Karpas-422 (cell line): ENCODE data around the gene NDUFAF2. TPM values are rescaled to one million over a fixed set of nuclear protein-coding genes. Genes with fewer than 3 reads are reported as not detected.

Experiments
- DNase-seq: peaks from one replicate; pipeline ENCODE4 v3.0.0-alpha.2; 2015
- H2AFZ ChIP-seq: fragments of 200-600 bp; sonication (generic); 2 replicates; pipeline ENCODE4 v1.6.1; 2014; ENCODE audit warnings: antibody characterized with exemption, low read length, mixed read lengths
- H3K27ac ChIP-seq: fragments of 200-600 bp; sonication (generic); 2 replicates; pipeline ENCODE4 v1.5.1; 2014; ENCODE audit warnings: mild to moderate bottlenecking, low read length, moderate library complexity
- H3K27me3 ChIP-seq: fragments of 200-600 bp; sonication (generic); 2 replicates; pipeline ENCODE4 v1.6.1; 2014; ENCODE audit warnings: low read length, mixed read lengths
- H3K36me3 ChIP-seq: fragments of 200-600 bp; sonication (generic); 2 replicates; pipeline ENCODE4 v1.6.1; 2014; ENCODE audit warnings: low read length, mixed read lengths; ENCODE audit not compliant: insufficient read depth
- H3K4me1 ChIP-seq: fragments of 200-600 bp; sonication (generic); 2 replicates; pipeline ENCODE4 v1.6.1; 2014; ENCODE audit warnings: mild to moderate bottlenecking, low read length, mixed read lengths
- H3K4me2 ChIP-seq: fragments of 200-600 bp; sonication (generic); 2 replicates; pipeline ENCODE4 v1.6.1; 2014; ENCODE audit warnings: low read length, low read depth, mild to moderate bottlenecking; ENCODE audit not compliant: poor library complexity, severe bottlenecking
- H3K4me3 ChIP-seq: fragments of 200-600 bp; sonication (generic); 2 replicates; pipeline ENCODE4 v1.5.1; 2014; ENCODE audit warnings: mild to moderate bottlenecking, antibody characterized with exemption, low read length, mixed read lengths
- H3K79me2 ChIP-seq: fragments of 200-600 bp; sonication (generic); 2 replicates; pipeline ENCODE4 v1.6.1; 2014; ENCODE audit warnings: mild to moderate bottlenecking, low read length, mixed read lengths
- H3K9ac ChIP-seq: fragments of 200-600 bp; sonication (generic); 2 replicates; pipeline ENCODE4 v1.6.0; 2014; ENCODE audit warnings: low read length
- H3K9me2 ChIP-seq: fragments of 200-600 bp; sonication (generic), shearing (Covaris generic); replicated peaks from 2 replicates; pipeline ENCODE4 v1.6.0; 2014; ENCODE audit warnings: mild to moderate bottlenecking, low read length, moderate library complexity; ENCODE audit not compliant: insufficient read depth
- H3K9me3 ChIP-seq: fragments of 300-700, 200-600 bp; sonication (generic); 2 replicates; pipeline ENCODE4 v1.6.1; 2014; ENCODE audit warnings: low read length, mixed read lengths
- H4K20me1 ChIP-seq: fragments of 200-600 bp; sonication (generic); 2 replicates; pipeline ENCODE4 v1.6.1; 2014; ENCODE audit warnings: mild to moderate bottlenecking, antibody characterized with exemption, low read length, low read depth; ENCODE audit not compliant: insufficient read depth
- total RNA-seq: library from RNA; depleted of rRNA; stranded (reverse); fragments of >200 nt; shearing (Covaris generic); gene quantifications from 2 replicates; pipeline ENCODE4 v1.2.3, GENCODE V29; 2014; ENCODE audit warnings: low replicate concordance

Gene NDUFAF2
- total RNA-seq, 1 experiment from 2014 or later, result 46.6 TPM

DNA sequence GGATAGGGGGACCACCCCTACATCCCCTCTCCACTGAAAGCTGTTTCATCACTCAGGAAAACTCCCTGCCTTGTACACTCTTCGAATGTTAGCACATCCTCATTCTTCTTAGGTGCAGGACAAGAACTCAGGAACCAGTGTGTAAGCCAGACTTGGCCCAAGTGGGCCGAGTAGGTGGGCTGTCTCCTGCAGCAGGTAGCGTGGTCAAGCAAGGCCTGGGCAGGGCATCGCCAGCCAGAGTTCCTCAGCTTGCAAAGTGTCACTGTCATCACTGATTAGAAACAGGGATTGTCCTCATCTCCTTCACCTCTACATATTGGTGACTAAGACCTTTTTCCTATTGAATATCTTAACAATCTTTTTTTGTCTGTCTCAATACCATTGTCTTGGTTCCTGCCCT is 194.9 kb downstream of the NDUFAF2 start:
- H3K27me3 ChIP-seq, result no peaks in the 10 kb centered on the region
- H4K20me1 ChIP-seq, result no peaks in the 10 kb centered on the region
- H3K9me3 ChIP-seq, result no peaks in the 10 kb centered on the region
- H3K4me3 ChIP-seq, result no peak overlapping the region
- H3K79me2 ChIP-seq, result peaks cover 14% of the 10 kb centered on the region; the same call in 1 of the 2 replicates
- H3K4me1 ChIP-seq, result no peaks in the 10 kb centered on the region
- no peaks in the 10 kb centered on the region for H3K36me3 ChIP-seq
- H3K9ac ChIP-seq, result no peak overlapping the region
- no peak overlapping the region for H3K4me2 ChIP-seq
- no peak overlapping the region for H2AFZ ChIP-seq
- H3K9me2 ChIP-seq, result no peaks in the 10 kb centered on the region
- H3K27ac ChIP-seq, result no peak overlapping the region
- DNase-seq, result no peak

DNA sequence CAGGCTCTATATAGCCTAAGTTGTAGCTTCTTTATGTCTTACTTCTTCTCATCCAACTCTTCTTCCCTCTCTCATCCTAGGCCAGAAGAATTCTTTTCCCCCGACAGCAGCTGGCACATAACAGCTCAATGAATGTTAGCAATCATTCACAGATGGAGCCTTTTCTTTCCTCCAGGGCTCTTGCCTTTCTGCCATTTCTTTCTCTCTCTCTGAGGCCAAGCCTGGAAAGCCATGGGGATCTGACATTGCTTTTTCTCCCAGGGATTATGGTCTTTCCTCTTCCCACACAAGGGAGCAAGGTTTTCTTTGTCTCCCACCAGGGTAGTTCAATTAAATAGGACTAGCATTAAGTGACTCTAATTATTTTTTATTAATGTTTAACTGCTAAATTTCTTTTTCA is 196.8 kb downstream of the NDUFAF2 start:
- no peak overlapping the region for H3K4me2 ChIP-seq
- H3K27me3 ChIP-seq, result no peaks in the 10 kb centered on the region
- no peak overlapping the region for H3K9ac ChIP-seq
- no peaks in the 10 kb centered on the region for H3K36me3 ChIP-seq
- H3K79me2 ChIP-seq, result peaks cover 10% of the 10 kb centered on the region
- H3K9me3 ChIP-seq, result no peaks in the 10 kb centered on the region
- no peaks in the 10 kb centered on the region for H4K20me1 ChIP-seq
- no peak for DNase-seq
- H3K27ac ChIP-seq, result no peak overlapping the region
- no peak overlapping the region for H3K4me3 ChIP-seq
- no peaks in the 10 kb centered on the region for H3K9me2 ChIP-seq
- H3K4me1 ChIP-seq, result no peaks in the 10 kb centered on the region
- no peak overlapping the region for H2AFZ ChIP-seq

DNA sequence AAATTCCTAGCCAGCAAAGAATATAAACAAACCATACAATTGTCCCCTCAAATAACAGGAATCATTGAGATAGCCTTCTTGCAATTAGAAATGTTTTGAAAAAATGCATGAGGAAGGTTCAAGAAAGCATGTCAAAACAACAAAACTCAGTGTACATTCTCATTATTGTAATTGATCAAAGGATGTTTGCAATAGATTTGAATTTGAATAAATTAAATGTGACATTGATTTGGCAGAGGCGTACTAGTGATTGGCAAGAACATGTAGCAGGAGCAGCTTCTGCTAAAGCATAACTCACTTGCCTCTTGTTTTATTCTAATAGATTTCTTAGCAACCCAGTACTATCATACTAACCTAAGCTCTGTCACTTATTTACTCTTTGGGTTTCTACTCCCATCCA is 197.4 kb downstream of the NDUFAF2 start:
- Histone ChIP-seq H3K36me3 (no peaks in the 10 kb centered on the region), H4K20me1 (no peaks in the 10 kb centered on the region), H3K27me3 (no peaks in the 10 kb centered on the region), H3K9me3 (no peaks in the 10 kb centered on the region), H3K9me2 (no peaks in the 10 kb centered on the region), H2AFZ (no peak overlapping the region), H3K4me1 (no peaks in the 10 kb centered on the region), H3K4me3 (no peak overlapping the region), H3K9ac (no peak overlapping the region), H3K79me2 (peaks cover 13% of the 10 kb centered on the region), H3K27ac (no peak overlapping the region), H3K4me2 (no peak overlapping the region)
- DNase-seq, result no peak

DNA sequence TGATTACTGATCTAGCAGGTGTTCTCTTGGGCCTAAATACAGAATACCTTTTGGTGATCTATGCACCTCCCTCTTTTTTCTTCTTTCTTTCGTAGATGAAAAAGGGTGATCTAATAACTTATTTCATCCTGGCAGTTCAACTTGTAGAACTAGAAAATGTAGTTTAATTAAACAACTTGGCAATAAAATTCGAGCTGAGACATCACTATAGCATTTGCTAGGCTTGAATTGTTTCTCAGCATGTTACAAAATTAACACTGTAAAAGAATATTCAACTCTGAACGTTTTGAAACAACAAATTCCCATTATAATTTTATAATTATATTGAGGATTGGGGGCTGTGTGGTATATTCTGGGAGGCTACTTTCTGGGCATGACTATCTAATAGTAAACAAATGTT is 197.8 kb downstream of the NDUFAF2 start:
- H3K27ac ChIP-seq, result no peak overlapping the region

DNA sequence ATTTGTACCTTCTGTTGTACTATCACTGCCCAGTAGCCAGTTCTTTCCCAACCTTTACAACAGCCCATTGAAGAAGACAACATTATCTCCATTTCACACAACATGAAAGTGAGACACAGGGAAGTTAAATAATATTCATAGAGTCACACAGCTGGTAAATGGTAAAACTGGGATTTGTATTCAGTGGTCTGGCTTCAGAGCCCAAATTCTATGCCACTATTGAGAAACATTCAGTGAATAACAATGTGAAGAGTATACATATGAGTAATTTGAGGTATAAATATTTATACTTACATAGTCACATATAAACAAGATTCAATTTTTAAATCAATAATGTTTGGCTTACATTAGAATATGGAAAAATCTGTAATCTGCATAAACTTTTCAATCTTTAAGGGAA is 203.5 kb downstream of the NDUFAF2 start:
- H3K9ac ChIP-seq, result no peak overlapping the region
- no peaks in the 10 kb centered on the region for H3K9me3 ChIP-seq
- peaks cover 12% of the 10 kb centered on the region for H3K79me2 ChIP-seq
- no peak for DNase-seq
- no peak overlapping the region for H2AFZ ChIP-seq
- H3K27me3 ChIP-seq, result no peaks in the 10 kb centered on the region
- H3K4me3 ChIP-seq, result no peak overlapping the region
- no peaks in the 10 kb centered on the region for H3K36me3 ChIP-seq
- no peaks in the 10 kb centered on the region for H4K20me1 ChIP-seq
- no peaks in the 10 kb centered on the region for H3K4me1 ChIP-seq
- H3K27ac ChIP-seq, result no peak overlapping the region
- no peaks in the 10 kb centered on the region for H3K9me2 ChIP-seq
- H3K4me2 ChIP-seq, result no peak overlapping the region

More for the DNA sequence above, 197.8 kb downstream of the NDUFAF2 start:
- Histone ChIP-seq H3K27me3 (no peaks in the 10 kb centered on the region), H3K4me2 (no peak overlapping the region), H4K20me1 (no peaks in the 10 kb centered on the region), H3K79me2 (peaks cover 13% of the 10 kb centered on the region), H3K9me3 (no peaks in the 10 kb centered on the region), H3K36me3 (no peaks in the 10 kb centered on the region), H3K9ac (no peak overlapping the region), H3K4me3 (no peak overlapping the region), H2AFZ (no peak overlapping the region), H3K9me2 (no peaks in the 10 kb centered on the region), H3K4me1 (no peaks in the 10 kb centered on the region)
- DNase-seq, result no peak

DNA sequence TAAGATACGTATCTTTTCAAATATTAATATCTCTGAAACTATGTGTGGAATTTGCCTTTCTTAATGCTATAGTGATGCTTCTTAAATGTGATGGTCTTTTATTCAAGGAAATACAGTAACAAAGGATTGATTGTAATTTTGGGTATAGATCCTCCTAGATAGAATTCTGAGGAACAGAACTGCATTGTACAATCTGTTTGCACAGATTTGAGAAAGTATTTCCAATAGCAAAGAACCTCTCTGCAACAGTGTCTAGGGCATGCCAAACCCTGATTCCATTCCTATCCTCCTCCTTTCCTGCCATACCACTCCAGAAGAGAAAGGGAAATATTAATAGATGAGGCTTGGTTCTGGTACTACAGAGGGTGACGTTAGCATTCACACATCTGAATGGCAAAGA is 206.9 kb downstream of the NDUFAF2 start:
- Histone ChIP-seq H3K9me2 (no peaks in the 10 kb centered on the region), H4K20me1 (no peaks in the 10 kb centered on the region), H3K79me2 (peaks cover 14% of the 10 kb centered on the region), H2AFZ (no peak overlapping the region), H3K9ac (no peak overlapping the region), H3K27ac (no peak overlapping the region), H3K36me3 (peaks cover 11% of the 10 kb centered on the region), H3K4me1 (no peaks in the 10 kb centered on the region), H3K4me3 (no peak overlapping the region), H3K4me2 (no peak overlapping the region), H3K27me3 (no peaks in the 10 kb centered on the region), H3K9me3 (no peaks in the 10 kb centered on the region)
- no peak for DNase-seq

DNA sequence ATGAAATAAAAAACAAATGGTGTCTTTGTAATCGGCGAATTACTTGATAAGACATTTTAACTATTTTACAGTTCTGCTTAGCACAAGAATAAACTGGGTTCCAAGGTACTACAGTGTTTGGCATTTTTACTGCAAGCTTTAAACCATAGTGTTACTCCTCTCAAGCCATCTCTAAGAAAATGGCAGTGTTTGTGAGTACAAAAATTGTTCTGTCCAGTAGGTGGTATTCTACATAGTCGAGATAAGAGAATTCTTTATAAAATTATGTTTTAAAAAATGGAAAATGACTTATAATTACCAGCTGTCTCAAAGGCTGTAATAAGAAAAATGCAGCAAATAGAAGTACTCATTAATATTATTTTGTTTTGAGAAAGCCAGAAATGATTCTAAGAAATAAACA is 214.1 kb downstream of the NDUFAF2 start:
- Histone ChIP-seq H3K36me3 (peaks cover 50% of the 10 kb centered on the region), H4K20me1 (no peaks in the 10 kb centered on the region)

DNA sequence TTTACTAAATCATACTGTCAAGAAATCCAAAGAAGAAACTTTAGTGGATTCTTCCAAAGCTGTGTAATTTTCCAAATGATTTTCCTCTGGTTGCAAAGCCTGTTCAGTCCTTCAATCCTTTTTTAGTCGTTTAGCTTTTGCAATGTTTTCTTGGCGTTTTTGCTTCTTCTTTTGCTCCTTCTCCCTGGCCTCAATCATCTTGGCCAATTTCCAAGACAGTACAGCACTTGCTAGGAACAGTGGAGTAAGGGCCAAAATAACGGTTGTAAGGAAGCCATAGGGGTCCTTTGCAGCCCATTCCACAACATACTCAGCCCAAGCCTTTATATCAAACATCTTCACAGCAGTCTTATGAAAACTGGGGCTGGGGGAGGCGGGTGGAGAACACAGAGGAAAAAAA is 214.8 kb downstream of the NDUFAF2 start:
- Histone ChIP-seq H3K27me3 (no peaks in the 10 kb centered on the region), H2AFZ (no peak overlapping the region), H3K9me2 (no peaks in the 10 kb centered on the region), H3K27ac (no peak overlapping the region), H3K9me3 (no peaks in the 10 kb centered on the region), H3K4me2 (no peak overlapping the region), H4K20me1 (no peaks in the 10 kb centered on the region), H3K36me3 (peaks cover 50% of the 10 kb centered on the region), H3K4me1 (peaks cover 21% of the 10 kb centered on the region), H3K79me2 (peaks cover 59% of the 10 kb centered on the region), H3K9ac (no peak overlapping the region), H3K4me3 (no peak overlapping the region)
- DNase-seq, result no peak

More for the DNA sequence above, 214.1 kb downstream of the NDUFAF2 start:
- no peak overlapping the region for H3K27ac ChIP-seq
- H3K9me2 ChIP-seq, result no peaks in the 10 kb centered on the region
- no peak overlapping the region for H3K9ac ChIP-seq
- peaks cover 59% of the 10 kb centered on the region for H3K79me2 ChIP-seq
- no peaks in the 10 kb centered on the region for H3K27me3 ChIP-seq
- H3K4me2 ChIP-seq, result no peak overlapping the region
- no peak overlapping the region for H3K4me3 ChIP-seq
- H3K4me1 ChIP-seq, result peaks cover 21% of the 10 kb centered on the region
- H2AFZ ChIP-seq, result no peak overlapping the region
- DNase-seq, result no peak
- H3K9me3 ChIP-seq, result no peaks in the 10 kb centered on the region

DNA sequence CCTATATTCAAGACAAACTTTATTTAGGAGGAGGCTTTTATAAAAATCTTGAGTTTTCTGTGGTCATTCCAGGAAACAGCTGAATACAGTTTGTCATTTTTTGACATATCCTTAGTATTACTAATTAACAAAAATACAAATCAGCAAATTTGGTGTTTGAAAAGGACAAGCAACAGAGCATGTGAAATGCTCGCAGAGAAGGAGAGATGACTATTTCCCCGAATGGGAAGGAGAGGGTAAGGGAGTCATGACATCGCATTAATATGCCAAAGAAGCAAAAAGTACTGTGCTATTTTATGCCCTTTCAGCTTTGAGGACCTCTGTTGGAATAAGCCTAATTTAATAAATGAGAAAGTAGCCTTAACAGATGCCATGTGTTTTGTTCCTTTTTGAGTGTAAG is 215.5 kb downstream of the NDUFAF2 start:
- no peaks in the 10 kb centered on the region for H4K20me1 ChIP-seq
- no peak overlapping the region for H2AFZ ChIP-seq
- peaks cover 21% of the 10 kb centered on the region for H3K4me1 ChIP-seq
- H3K36me3 ChIP-seq, result peaks cover 50% of the 10 kb centered on the region
- no peak overlapping the region for H3K27ac ChIP-seq
- H3K4me2 ChIP-seq, result peak overlapping the region; percentile 72
- H3K79me2 ChIP-seq, result peaks cover 59% of the 10 kb centered on the region
- H3K9me2 ChIP-seq, result no peaks in the 10 kb centered on the region
- DNase-seq, result no peak
- no peaks in the 10 kb centered on the region for H3K27me3 ChIP-seq
- H3K4me3 ChIP-seq, result peak overlapping the region; percentile 81
- H3K9me3 ChIP-seq, result no peaks in the 10 kb centered on the region
- H3K9ac ChIP-seq, result no peak overlapping the region
